Inflammatory macrophage (primary cell): ENCODE results near the gene PTPA.

Experiments used
- DNase-seq, 2 donors: peaks; one replicate each; pipeline ENCODE4 v3.0.0-alpha.2; 2020 to 2022

The PTPA gene

DNA sequence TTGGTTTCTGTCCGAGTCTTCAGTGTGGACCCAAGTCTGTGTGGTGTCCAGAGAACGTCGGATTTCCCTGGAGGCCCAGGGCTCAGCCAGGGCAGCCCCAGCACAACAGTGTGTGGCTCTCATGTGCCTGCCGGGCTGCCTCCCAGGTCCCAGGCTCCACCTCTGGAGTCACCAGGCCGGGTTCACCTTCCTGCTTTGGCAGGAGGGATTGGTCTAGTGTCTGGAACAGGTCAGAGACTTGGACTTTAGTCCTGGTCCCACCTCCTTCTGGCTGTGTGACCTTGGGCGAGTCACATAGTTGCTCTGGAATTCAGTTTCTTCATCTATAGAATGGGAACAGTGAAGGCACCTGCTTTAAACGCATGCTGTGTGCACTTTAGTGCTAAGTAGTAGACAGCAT lies 27.1 kb upstream of the PTPA start:
- DNase-seq: no peak

DNA sequence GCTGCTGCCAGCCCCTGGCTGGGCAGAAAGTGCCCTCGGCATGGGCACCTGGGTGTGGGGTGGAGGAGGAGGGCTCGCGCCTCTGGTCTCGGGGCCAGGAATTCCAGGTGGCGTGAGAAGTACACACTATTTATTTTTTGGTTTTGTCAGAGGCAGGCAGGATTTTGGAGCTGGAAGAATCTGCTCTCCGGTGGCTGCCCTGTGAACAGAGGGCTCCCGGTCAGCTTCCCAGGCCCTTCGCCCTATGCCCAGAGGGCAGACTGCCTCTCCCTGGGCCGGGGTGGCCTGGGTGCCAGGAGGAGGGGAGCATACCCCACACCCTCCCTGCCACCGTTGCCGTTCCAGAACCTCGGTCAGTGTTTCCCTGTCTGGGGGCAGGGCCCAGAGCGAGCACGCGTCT lies 22.0 kb upstream of the PTPA start:
- no peak for DNase-seq

DNA sequence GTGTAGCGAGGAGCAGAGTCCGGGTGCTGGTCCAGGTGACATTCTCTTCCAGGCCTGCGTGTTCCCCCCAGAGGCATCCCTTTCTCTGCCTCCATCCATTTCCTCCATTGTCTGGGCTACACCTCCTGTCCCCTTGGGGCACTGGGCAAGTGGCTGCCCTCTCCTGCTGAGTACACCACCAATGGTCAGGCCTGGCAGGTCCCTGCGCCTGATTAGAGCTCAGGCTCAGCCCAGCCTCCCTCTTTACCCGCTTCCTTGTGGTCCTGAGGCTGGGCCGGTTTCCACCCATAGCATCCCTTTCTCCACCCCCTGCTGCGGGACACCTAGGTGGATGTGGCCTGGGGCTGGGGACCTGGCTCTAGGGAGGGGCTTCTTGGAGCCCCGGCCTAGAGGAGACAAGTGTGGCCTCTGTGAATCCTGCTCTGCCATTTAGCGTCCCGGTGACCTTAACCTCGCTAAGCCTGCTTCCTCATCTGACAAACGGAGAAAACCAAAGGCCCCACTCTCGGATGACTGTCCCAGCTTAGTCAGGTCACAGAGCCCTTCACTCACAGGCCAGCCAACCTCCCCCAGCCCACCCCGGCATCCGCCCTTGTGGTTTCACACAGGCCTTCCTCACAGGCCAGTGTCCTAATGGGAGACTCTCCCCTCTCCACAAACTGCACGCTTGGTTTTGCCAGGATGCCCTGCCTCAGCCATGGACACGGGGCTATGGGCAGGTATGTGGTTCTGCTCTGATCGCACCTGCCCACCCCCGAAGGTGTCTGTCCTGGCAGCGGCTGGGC lies 17.4 kb upstream of the PTPA start:
- no peak for DNase-seq

DNA sequence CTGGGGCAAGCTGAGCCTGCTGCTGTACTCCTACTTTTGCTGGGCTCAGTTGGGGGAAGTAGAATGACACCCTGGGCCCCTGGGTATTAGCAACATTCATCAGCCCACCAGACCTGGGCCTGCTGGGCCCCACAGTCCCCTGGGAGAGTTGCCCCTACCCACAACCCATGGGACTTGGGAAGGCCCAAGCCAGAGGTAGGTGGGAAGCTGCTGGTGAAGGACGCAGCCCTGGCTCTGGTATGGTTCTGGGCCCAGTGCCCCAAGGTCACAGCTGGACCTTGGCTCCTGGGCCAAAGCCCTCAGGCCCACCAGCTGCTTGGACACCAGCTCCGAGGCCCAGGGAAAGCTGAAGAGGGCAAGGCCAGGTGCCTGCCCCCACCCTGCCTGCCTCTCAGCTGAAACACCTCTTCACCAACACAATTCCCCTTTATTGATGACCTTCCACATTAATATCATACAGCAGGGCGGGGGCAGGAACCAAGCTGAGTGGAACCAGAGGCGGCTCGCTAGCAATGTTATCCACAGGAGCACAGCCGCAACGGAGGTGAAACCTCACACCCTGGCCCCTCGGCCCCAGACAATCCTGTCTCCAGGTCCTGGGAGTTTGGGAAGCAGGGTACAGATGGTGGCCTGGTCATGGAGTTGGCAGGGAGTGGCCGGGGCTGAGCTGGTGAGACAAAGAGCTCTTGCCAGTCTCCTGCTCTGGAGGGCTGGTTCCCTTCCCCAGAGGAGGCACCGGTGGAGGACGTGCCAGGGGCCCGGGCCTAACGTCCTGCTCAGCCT lies 16.6 kb upstream of the PTPA start:
- DNase-seq: no peak

DNA sequence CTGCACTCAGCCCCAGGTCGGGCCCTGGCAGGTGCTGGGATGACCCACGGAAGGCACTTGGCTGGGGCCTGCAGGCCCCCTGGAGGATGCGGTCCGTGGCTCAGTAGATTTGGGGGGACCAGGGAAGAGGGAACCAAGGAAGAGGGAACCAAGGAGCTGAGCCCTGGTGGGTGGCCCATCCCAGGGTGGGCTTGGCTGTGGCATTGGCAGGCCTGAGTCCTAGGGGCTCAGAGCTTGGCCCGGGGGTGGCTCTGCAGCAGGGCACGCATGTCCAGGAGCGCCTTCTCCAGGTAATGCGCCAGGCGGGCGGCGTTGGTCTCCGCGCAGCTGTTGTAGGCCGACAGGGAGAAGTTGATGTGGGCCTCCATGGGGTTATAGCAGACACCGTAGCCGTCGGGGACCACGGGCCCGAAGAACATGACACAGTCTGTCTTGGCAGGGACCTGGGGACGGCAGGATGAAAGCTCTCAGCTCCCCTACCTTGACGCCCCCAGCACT lies 16.0 kb upstream of the PTPA start:
- no peak for DNase-seq

DNA sequence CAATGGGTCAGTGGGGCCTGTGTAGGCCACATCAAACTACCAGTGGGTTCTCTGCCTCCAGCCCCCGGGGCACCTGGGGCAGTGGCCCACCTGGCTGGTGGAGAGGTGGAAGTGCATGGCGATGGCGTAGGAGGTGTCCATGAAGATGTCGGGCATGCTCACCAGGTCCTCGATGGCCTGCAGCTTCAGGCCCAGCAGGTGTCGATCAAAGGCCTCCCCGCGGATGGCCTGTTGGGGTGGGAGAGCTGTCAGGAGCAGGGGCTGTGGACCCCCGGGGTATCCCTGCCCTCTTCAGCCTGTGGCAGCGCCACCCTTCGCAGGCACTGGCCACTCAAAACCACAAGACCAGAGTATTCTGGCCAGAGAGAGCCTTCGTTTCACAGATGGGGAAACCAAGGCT lies 15.3 kb upstream of the PTPA start:
- DNase-seq: no peak

DNA sequence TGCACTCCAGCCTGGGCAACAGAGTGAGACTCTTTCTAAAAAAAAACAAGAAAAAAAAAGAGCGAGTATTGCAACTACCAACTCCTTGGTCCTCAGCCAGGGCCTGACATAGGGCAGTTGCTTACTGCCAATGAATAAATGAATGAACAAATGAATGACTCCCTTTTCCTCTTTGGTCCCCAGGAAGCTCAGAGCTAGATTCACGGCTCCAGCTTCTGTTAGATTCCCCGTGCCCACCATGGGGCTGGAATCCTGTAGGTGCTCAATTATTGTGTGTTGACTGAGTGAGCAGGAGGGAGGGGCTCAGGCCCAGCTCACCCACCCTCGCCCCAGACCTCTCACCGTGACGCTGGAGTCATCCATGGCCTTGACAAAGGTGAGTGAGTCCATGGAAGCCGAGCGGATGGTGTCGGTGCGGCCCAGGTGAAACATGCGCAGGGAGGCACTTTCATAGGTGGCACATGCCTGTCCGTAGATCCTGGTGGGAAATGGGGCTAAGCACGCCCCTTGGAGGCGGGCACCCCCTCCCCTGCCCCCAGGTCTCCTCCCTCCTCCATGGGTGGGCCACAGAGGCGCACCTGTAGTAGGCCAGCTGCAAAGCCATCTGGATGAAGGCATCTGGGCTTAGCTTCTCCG lies 13.4 kb upstream of the PTPA start:
- no peak for DNase-seq

DNA sequence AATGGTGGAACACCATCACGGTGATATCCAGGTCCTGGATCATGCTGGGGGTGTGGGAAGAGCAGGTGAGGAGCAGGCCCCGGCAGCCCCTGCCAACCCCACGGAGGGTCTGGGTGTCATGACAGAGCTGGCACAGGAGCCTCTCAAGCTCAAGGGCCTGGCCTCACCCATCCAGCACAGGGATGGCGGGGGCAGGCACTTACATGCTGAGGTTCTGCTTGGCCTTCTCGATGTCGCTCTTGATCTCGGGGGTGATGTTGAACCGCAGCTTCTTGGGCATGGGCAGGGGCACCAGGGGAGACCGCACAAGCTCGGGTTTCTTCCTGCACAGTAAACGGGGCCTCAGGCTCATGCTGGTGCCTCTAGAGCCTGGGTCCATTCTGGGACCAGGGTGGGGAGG lies 12.9 kb upstream of the PTPA start:
- DNase-seq: no peak

DNA sequence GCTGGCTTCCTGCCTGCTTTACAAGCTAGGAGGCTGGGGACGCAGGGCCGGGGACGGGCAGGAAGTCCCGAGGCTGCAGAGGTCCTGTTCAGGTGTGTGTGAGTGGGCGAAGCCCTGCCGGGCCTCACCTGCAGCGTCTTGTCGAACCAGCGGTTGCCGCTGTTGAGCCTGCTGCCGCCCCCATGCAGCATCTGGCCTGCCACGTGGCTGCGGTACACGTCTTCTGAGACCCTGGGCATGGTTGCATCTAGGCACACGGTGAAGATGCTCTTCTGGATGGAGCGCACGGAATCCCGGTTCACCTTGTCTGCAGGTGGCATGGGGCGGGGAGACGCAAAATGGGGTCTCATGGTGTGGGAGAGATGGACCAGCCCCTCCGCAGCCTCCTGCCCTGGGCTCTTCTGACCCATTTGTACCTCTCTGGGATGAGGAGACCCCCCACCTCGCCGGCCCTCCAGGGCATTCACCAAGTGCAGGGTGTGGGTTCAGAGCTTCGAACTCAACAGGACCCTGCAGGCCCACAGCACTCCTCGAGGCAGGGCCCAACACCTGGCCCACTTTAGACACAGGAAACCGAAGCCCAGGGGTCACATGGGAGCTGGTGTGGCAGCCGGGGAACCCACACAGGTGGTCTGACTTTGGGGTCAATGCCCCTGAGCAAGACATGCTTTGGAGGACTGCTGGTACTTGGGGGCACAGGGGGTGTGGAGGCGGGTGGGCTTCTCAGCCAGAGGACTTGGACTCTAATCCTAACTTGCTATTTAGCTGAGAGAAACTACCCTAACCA lies 10.6 kb upstream of the PTPA start:
- DNase-seq: no peak

DNA sequence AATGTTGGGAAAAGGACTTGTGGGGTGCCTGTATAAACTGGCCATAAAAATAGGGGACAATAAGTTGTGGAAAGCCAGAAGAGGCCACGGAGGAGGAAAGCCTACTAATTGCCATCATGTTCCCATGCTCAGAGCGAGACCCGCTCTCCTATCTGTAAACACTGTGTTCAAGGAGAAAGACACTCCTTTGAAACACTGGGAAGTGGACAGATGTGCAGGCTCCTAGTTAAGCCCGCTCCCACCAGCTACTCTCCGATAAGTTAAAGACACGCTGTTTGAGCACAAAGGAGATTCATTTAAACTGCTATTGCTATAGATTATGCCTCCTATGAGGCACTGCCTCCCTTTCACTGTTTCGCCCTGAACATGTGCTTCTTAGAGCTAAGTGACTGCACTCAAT lies 9.9 kb upstream of the PTPA start:
- DNase-seq: no peak

DNA sequence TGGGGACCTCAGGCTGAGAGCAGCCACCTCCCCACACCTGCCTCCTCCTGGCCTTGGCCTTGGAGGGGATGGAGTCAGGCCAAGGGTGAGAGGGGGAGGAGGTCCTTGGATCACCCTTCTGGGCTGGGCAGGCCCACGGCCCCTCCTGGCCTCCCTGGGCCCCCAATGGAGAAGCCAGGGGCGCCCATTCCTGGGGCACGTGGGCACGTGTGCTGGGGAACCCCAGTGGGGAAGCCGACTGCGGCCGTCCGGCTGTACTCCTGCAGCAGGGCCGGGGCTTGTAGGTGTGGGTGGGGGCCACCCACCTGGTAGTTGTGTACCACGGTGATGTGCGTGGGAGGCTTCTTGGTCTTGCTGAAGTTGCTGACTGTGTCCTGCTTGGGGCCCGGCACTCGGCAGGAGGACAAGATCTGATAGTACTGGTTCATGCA lies 9.1 kb upstream of the PTPA start:
- no peak for DNase-seq

DNA sequence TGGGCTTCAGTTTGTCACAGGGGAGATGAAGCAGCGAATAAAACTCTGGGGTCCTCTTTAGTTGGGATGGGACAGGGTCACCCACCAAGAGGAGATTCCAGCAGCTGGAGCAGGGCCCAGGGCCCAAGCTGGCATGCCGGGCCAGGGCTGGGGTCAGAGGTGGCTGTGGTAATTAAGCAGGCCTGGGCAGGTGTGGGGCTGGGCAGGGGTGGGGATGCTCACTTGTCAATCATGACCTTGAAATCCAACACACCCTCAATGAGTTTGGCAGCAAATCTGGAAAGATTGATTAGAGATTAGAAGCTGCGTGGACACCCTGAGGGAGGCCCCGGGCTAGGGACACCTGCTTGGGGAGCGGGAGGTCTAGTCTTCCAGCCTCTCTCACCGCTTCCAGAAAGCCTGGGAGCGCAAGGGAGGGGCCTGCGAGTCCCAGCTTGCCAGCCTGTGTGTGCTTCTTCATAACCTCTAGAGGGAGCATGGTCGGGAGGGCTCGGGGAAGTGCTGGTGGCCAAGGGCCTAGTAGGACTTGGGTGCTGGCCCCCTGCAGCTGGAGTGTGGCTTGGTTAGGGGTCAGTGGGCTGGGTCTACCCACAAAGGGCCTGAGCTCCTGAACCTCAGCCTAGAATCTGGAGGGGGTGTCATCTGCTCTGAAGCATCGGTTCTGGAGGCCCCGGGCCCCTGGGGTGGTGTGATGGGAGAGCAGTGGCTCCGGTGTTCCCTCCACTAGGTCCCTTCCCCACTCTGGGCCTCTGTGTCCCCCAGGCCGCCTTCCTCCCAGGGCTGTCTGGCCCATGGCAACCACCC lies 8.2 kb upstream of the PTPA start:
- DNase-seq: peak; percentile 49 to 66

DNA sequence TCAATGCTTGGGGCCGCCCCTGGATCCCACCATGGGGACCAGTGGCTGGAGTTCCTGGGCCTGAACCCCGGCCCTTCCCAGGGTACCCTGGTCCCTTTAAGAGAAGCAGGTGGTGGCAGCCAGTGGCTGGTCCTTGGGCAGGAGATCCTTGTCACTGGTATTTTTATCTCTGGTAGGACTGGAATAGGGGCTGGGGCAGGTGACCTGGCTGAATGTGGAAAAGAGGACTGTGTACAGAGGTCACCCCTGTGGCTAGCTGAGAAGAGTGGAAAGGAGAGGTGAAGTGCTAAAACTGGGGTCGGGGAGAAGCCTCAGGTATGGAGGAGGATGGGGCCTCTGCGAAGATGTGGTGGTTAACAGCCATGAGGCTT lies 7.6 kb upstream of the PTPA start:
- no peak for DNase-seq

DNA sequence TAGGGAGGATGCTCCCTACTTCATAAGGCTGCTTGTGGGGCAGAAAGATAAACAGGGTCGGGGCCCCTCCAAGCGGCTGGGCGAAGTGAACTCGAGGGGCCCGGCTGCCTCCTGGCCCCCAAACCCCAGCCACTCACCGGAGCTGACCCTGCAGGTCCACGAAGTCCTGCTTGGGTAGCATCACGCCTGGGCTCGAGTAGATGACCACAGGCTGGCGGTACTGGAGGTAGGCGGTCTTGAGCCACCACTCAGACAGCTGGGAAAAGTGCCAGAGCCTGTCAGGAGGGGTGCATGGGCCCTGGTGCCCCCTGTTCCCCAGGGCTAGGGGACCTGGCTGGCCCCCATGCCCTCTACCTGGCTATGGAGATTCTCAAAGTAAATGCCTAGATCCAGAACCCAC lies 7.2 kb upstream of the PTPA start:
- DNase-seq: no peak

DNA sequence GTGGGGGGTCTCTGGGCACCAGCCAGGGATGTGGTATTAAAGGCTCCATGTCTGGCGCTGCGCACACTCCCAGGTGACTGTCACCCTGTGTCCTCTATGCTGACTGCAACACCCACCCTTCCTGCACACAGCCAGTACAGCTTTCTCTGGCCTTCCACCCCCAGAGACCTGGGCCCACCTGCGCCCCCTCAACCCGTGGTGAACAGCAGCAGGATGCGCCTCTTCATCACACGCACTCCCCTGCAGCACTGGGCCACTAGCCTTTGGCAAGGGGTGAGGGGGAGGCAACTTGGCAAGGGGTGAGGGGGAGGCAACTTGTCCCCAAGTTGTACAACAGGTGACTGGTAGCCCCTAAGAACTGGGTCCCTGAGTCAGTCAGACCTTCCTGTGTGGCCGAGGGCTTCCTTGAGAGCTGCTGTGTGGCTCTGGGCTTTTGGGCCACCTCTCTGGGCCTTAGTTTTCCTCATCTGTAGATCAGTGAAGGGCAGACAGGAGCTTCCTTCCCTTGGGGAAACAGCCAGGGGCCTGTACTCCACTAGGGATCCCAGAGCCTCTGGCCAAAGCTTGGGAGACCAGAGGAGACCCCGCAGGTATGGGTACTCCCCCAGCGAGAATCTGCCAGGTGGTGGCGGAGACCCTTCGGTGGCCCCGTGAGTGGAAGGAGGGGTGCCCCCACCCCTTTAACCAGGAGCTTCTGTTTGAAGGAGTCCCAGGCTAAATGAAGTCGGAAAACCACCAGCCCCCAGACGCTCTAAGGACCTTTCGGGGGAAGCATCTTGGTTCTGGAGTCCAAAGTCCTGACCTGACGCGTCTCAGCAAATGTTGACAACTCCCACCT lies 5.1 kb upstream of the PTPA start:
- no peak for DNase-seq

DNA sequence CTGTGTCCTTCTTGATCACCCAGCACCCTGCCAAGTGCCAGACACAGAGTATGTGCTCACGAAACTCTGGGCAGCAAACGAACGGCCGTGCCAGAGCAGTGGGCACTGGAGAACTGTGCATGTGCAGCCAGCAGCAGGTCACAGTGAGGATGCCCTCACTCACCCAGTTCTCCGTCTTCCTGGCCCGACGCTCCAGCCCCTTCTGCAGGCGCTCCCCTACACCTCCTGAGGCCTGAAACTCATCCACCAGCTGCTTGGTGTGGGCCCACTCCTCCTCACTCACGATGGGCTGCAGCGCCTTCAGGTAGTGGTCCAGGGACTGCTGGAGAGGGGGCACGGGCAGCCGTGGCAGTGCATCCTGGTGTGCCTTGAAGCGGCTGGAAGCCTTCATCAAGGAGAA lies 3.6 kb upstream of the PTPA start:
- no peak for DNase-seq

DNA sequence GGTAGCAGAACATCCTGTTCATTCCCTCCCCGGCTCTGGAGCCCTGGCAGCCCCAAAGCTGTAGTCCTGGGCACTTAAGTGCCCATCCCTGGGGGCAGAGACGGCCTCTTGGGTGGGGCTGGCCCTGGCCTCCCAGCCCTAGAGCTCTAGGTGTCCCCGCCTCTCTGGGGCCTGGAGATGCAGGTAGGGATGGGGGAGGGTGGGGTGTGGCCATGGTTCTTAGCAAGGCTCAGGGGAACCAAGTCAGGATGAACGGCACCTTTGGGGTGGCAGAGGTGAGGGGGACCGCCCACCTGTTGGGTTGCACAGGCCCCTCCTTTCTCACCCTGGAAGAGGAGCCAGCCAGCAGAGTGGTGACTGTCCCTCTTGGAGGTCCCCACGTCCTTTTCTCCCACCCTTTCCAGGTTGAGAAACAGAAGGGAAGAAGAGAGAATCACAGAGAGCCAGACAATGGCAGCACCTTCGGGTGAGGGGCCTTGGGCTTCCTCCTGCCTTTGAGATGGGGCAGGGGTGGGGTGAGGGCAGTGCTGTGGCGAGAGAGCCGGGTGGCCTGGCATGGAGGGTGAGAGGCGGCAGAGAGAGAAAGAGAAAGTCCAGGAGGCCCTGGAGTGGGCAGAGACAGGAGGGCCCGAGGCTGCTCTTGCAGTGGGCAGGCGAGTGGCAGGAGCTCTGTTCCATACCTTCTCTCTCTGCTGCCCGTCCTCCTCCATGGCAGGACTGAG lies 3.0 kb upstream of the PTPA start:
- no peak for DNase-seq

DNA sequence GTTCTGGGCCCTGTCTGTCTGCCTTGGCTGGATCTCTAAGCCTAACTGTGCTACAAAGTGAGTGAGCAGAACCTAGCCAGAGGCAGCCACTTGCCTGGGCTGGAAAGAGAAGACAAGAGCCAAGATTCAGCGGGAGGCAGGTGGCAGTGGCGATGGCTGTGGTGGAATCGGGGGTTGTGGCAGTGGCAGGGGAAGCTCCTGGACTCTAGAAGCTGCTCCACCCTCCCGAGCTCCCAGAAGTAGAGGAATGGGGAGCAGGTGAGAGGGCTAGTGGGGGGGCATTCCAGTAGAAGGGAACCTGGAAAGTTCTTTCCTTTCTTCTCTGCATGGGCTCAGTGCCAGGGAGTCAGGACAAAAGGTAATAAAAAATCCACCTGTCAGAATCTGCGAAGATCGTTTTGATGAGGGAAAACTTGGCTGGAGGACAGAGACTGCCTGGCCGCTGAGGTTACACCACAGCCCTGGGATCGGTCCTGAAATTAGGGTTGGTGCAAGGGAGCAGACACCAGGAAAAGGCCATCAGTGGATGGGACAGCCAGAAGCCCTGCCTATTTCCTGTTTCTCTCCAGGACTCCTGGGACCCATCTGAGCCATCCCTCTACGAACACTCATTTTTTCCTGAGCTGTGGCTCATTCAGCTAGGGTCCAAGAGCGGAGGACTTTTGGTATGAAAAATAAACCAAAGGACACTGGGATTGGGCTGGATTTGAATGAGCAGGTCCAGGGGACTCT lies 2.2 kb upstream of the PTPA start:
- DNase-seq: no peak

DNA sequence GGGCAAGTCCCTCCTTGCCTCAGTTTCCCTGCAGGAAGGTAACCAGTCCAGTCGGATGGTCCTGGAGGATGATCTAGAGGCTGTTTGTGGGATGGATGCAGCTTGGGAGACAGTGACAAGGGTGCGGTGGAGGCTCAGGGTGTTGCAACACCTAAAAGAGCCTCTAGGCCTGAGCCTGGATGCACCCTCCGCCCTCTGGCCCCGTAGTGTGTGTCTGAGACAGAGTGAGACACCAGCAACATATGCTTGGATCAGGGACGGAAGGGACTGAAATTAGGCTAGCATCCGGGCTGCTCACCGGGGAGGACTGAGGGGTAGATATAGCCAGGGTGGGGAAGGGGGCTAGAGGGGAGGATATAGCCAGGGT lies 1.7 kb upstream of the PTPA start:
- peak; percentile 30 to 31 for DNase-seq
